Hepatocyte (in vitro differentiated cells): Measurements from ENCODE around the gene SSH3.

Experiments
- EZH2phosphoT487 ChIP-seq: fragments of 200-600 bp; sonication (generic); IDR thresholded peaks from one replicate; pipeline ENCODE4 v1.6.1; 2018; ENCODE audit warnings: antibody characterized with exemption, mild to moderate bottlenecking, low read depth, moderate library complexity; ENCODE audit not compliant: unreplicated experiment, severe bottlenecking
- TF ChIP-seq, protein P1 (sequence below): fragments of 200-600 bp; sonication (generic); IDR thresholded peaks from 2 replicates; pipeline ENCODE4 v1.5.1; 2016; ENCODE audit warnings: antibody characterized with exemption, mild to moderate bottlenecking; ENCODE audit not compliant: poor library complexity

DNA sequence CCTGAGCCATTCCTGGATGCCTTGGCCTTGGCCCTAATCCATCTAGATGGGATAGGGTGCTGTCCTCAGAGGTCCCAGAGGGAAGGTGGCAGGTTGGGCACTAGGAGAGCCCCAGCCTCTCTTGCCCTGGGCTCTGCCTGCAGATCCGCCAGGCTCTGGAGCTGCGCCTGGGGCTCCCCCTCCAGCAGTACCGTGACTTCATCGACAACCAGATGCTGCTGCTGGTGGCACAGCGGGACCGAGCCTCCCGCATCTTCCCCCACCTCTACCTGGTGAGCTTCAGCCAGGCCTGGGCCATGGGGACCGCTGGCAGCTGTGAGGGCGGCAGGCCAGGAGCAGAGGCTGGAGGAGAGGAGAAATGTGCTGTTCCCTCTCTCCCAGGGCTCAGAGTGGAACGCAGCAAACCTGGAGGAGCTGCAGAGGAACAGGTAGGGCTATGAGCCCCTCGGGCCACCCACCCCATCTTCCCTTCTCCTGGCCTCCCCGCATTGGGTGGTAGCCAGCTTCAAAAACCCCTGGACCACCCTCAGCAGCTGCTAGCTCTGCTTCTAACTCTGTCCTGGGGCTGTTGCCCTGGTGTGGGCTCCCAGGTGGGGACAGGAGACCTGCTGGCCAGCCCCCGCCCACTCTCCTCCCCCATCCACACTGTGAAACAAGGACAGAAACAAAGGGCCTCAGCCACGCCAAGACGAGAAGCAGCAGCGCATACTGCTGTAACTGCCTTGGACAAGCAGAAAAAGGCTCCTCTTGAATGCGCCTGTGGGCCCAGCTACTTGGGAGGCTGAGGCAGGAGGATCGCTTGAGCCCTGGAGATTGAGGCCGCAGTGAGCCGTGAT is 4.9 kb downstream of the SSH3 start:
- TF ChIP-seq EZH2phosphoT487, result no peak
- TF ChIP-seq, protein P1, sequence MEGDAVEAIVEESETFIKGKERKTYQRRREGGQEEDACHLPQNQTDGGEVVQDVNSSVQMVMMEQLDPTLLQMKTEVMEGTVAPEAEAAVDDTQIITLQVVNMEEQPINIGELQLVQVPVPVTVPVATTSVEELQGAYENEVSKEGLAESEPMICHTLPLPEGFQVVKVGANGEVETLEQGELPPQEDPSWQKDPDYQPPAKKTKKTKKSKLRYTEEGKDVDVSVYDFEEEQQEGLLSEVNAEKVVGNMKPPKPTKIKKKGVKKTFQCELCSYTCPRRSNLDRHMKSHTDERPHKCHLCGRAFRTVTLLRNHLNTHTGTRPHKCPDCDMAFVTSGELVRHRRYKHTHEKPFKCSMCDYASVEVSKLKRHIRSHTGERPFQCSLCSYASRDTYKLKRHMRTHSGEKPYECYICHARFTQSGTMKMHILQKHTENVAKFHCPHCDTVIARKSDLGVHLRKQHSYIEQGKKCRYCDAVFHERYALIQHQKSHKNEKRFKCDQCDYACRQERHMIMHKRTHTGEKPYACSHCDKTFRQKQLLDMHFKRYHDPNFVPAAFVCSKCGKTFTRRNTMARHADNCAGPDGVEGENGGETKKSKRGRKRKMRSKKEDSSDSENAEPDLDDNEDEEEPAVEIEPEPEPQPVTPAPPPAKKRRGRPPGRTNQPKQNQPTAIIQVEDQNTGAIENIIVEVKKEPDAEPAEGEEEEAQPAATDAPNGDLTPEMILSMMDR, result no peak
